Kidney capillary endothelial cell (primary cell): ENCODE measurements around the gene PCDHA1.
"Not testable (repeated sequence)": the region's sequence is repeated elsewhere in the genome, so short reads cannot be mapped to it uniquely, and the experiment has no call there.

Experiments
- DNase-seq: peaks from one replicate; pipeline ENCODE4 v3.0.0-alpha.2; 2018; ENCODE audit warnings: low spot score

The PCDHA1 gene

GRCh38 chr5:140849831-140850634, 64.1 kb downstream of the PCDHA1 start:
- DNase-seq: not testable (repeated sequence)

GRCh38 chr5:140855772-140856674, 70.1 kb downstream of the PCDHA1 start, which contains the start of gene PCDHA10:
Gene PCDHA10 (plus strand): TSS chr5:140855897. CDS start chr5:140856049, 152 bp downstream.
- DNase-seq: no peak

GRCh38 chr5:140857177-140857986, 71.4 kb downstream of the PCDHA1 start:
- no peak for DNase-seq

- no peak for DNase-seq
Measured at GRCh38 chr5:140857987-140858240, 72.0 kb downstream of the PCDHA1 start.

- no peak for DNase-seq
Measured at GRCh38 chr5:140862441-140863295, 76.7 kb downstream of the PCDHA1 start.

GRCh38 chr5:140868721-140869554, 83.0 kb downstream of the PCDHA1 start, which contains the start of gene PCDHA11:
Gene PCDHA11 (plus strand): TSS chr5:140868957. CDS start chr5:140869104, 147 bp downstream.
- no peak for DNase-seq

GRCh38 chr5:140869555-140869886, 83.6 kb downstream of the PCDHA1 start:
- DNase-seq: no peak

GRCh38 chr5:140870221-140871201, 84.6 kb downstream of the PCDHA1 start:
- DNase-seq: no peak

- no peak for DNase-seq
Measured at GRCh38 chr5:140875085-140876065, 89.4 kb downstream of the PCDHA1 start, which contains the start of gene PCDHA12. Gene PCDHA12 (plus strand): TSS chr5:140875308. CDS start chr5:140875473, 165 bp downstream.

GRCh38 chr5:140876541-140877261, 90.8 kb downstream of the PCDHA1 start:
- DNase-seq: not testable (repeated sequence)

GRCh38 chr5:140877262-140877581, 91.3 kb downstream of the PCDHA1 start:
- DNase-seq: no peak

- no peak for DNase-seq
Measured at GRCh38 chr5:140881889-140882590, 96.1 kb downstream of the PCDHA1 start, which contains the start of gene PCDHA13. Gene PCDHA13 (plus strand): TSS chr5:140882124. CDS start chr5:140882269, 145 bp downstream.

GRCh38 chr5:140882591-140882899, 96.6 kb downstream of the PCDHA1 start:
- no peak for DNase-seq

- no peak for DNase-seq
Measured at GRCh38 chr5:140883373-140883772, 97.4 kb downstream of the PCDHA1 start.

- no peak for DNase-seq
Measured at GRCh38 chr5:140883927-140884697, 98.2 kb downstream of the PCDHA1 start.

- no peak for DNase-seq
Measured at GRCh38 chr5:140916325-140916724, 130.4 kb downstream of the PCDHA1 start.
